Neuronal stem cell (in vitro differentiated cells): ENCODE results near the gene ASCL4.

Experiments used
- DNase-seq: peaks from one replicate; pipeline ENCODE4 v3.0.0-alpha.2; 2013; ENCODE audit warnings: low spot score
- H2AFZ ChIP-seq: one replicate; pipeline ENCODE4 v1.6.1; 2013; ENCODE audit warnings: mild to moderate bottlenecking, low read length, inconsistent platforms
- H2AK5ac ChIP-seq: 2 replicates; pipeline ENCODE4 v1.6.1; 2013; ENCODE audit warnings: low read depth, mild to moderate bottlenecking, inconsistent platforms, low read length, moderate library complexity, mixed read lengths
- H2BK120ac ChIP-seq: 2 replicates; pipeline ENCODE4 v1.6.1; 2013; ENCODE audit warnings: low read depth, mild to moderate bottlenecking, inconsistent platforms, low read length, moderate library complexity, mixed read lengths
- H2BK12ac ChIP-seq: one replicate; pipeline ENCODE4 v1.6.1; 2013; ENCODE audit warnings: low read length, inconsistent platforms
- H2BK15ac ChIP-seq: 2 replicates; pipeline ENCODE4 v1.6.1; 2013; ENCODE audit warnings: mild to moderate bottlenecking, low read length, inconsistent platforms, mixed read lengths
- H2BK5ac ChIP-seq: one replicate; pipeline ENCODE4 v1.6.1; 2013; ENCODE audit warnings: inconsistent platforms, mild to moderate bottlenecking, low read length, moderate library complexity
- H3K14ac ChIP-seq: one replicate; pipeline ENCODE4 v1.6.1; 2013; ENCODE audit warnings: low read length, inconsistent platforms
- H3K18ac ChIP-seq: 2 replicates; pipeline ENCODE4 v1.6.1; 2013; ENCODE audit warnings: low read length, inconsistent platforms
- H3K23ac ChIP-seq: 2 replicates; pipeline ENCODE4 v1.6.1; 2013; ENCODE audit warnings: low read depth, mild to moderate bottlenecking, mixed read lengths, low read length, inconsistent platforms; ENCODE audit not compliant: poor library complexity
- H3K27ac ChIP-seq: replicated peaks from 3 replicates; pipeline ENCODE4 v1.5.1; 2013; ENCODE audit warnings: low read length, inconsistent platforms
- H3K27me3 ChIP-seq, 3 experiments: 2 replicates each; pipeline ENCODE4 v1.6.1; 2013; ENCODE audit warnings: low read length in 3 of 3, mild to moderate bottlenecking in 2 of 3, inconsistent platforms in 1 of 3, low read depth in 1 of 3, mixed read lengths in 1 of 3, moderate library complexity in 1 of 3; ENCODE audit not compliant: control insufficient read depth in 3 of 3, insufficient read depth in 3 of 3
- H3K36me3 ChIP-seq, 2 donors: replicated peaks in 1 of 2; 2 replicates each; pipeline ENCODE4 v1.6.1; 2013; ENCODE audit warnings: low read length in 2 of 2; ENCODE audit not compliant: control insufficient read depth in 2 of 2, insufficient read depth in 2 of 2
- H3K4ac ChIP-seq: 2 replicates; pipeline ENCODE4 v1.6.1; 2013; ENCODE audit warnings: inconsistent platforms, mild to moderate bottlenecking, low read length, moderate library complexity
- H3K4me1 ChIP-seq, 2 donors: 1 replicate in 1 of 2; 2 replicates in 1 of 2; pipeline ENCODE4 v1.6.1; 2013; ENCODE audit warnings: low read length in 2 of 2, low read depth in 1 of 2; ENCODE audit not compliant: control insufficient read depth in 2 of 2, insufficient read depth in 1 of 2
- H3K4me2 ChIP-seq: one replicate; pipeline ENCODE4 v1.6.1; 2013; ENCODE audit warnings: mild to moderate bottlenecking, low read length, inconsistent platforms; ENCODE audit not compliant: insufficient read depth, poor library complexity, severe bottlenecking
- H3K4me3 ChIP-seq, 2 donors: 2 replicates each; pipeline ENCODE4 v1.5.1; 2013; ENCODE audit warnings: low read length in 2 of 2, mild to moderate bottlenecking in 2 of 2, inconsistent platforms in 1 of 2, moderate library complexity in 1 of 2
- H3K79me1 ChIP-seq: one replicate; pipeline ENCODE4 v1.6.1; 2013; ENCODE audit warnings: low read depth, mild to moderate bottlenecking, inconsistent platforms, low read length, moderate library complexity
- H3K9ac ChIP-seq: one replicate; pipeline ENCODE4 v1.6.1; 2013; ENCODE audit warnings: mild to moderate bottlenecking, low read depth, low read length, inconsistent platforms; ENCODE audit not compliant: poor library complexity
- H3K9me3 ChIP-seq, 2 donors: replicated peaks in 1 of 2; 2 replicates each; pipeline versions ENCODE3 to v1.6.1; 2013; ENCODE audit warnings: low read length in 2 of 2, mild to moderate bottlenecking in 2 of 2, inconsistent platforms in 1 of 2, low read depth in 1 of 2, mixed read lengths in 1 of 2, moderate library complexity in 1 of 2; ENCODE audit not compliant: control insufficient read depth in 2 of 2, insufficient read depth in 1 of 2
- H4K8ac ChIP-seq: one replicate; pipeline ENCODE4 v1.6.1; 2013; ENCODE audit warnings: low read depth, mild to moderate bottlenecking, inconsistent platforms, low read length, moderate library complexity
- H4K91ac ChIP-seq: one replicate; pipeline ENCODE4 v1.6.1; 2013; ENCODE audit warnings: low read length, low read depth, mild to moderate bottlenecking, inconsistent platforms; ENCODE audit not compliant: poor library complexity
- WGBS, 2 donors: extraction: QIAGEN DNeasy Blood & Tissue Kit; methylation state at CpG; one replicate each; pipeline ENCODE4 v1.1.7; 2013; ENCODE audit warnings: missing lambda C conversion rate in 2 of 2, mixed read lengths in 1 of 2; ENCODE audit not compliant: insufficient read length in 2 of 2, insufficient replicate concordance in 1 of 2; ENCODE audit errors: extremely low coverage in 2 of 2; 5-methylcytosine and 5-hydroxymethylcytosine counted together

Gene ASCL4

GRCh38 chr12:107818984-107819383 lies 44.5 kb downstream of the ASCL4 start:
- no peaks in the 10 kb centered on the region for H3K36me3 ChIP-seq
- H3K9ac ChIP-seq, result no peak overlapping the region
- H2BK120ac ChIP-seq, result no peak overlapping the region
- no peak overlapping the region for H3K4me3 ChIP-seq
- no peak overlapping the region for H2BK12ac ChIP-seq
- WGBS, 2 donors, result no CpG with 5 or more reads among the region's 7 CpGs
- no peak for DNase-seq
- no peaks in the 10 kb centered on the region for H3K27me3 ChIP-seq
- no peak overlapping the region for H2BK5ac ChIP-seq
- H3K23ac ChIP-seq, result no peak overlapping the region
- no peak overlapping the region for H4K8ac ChIP-seq
- H3K79me1 ChIP-seq, result no peaks in the 10 kb centered on the region
- no peaks in the 10 kb centered on the region for H3K4me1 ChIP-seq
- no peak overlapping the region for H3K14ac ChIP-seq
- no peak overlapping the region for H3K4me2 ChIP-seq
- no peak overlapping the region for H3K27ac ChIP-seq
- H3K9me3 ChIP-seq, result peaks cover 0 to 8% of the 10 kb centered on the region in 2 donors
- no peak overlapping the region for H2AK5ac ChIP-seq
- no peak overlapping the region for H3K18ac ChIP-seq
- H2BK15ac ChIP-seq, result no peak overlapping the region
- no peak overlapping the region for H4K91ac ChIP-seq
- H2AFZ ChIP-seq, result no peak overlapping the region
- H3K4ac ChIP-seq, result no peak overlapping the region

GRCh38 chr12:107822356-107822755 lies 47.9 kb downstream of the ASCL4 start:
- Histone ChIP-seq H3K27me3 (no peaks in the 10 kb centered on the region), H3K79me1 (no peaks in the 10 kb centered on the region), H2BK5ac (no peak overlapping the region), H2BK15ac (no peak overlapping the region), H3K27ac (no peak overlapping the region), H3K4me2 (peak overlapping the region; percentile 24), H3K4ac (no peak overlapping the region), H3K9ac (no peak overlapping the region), H2BK120ac (no peak overlapping the region), H3K23ac (no peak overlapping the region), H3K4me3 (no peak overlapping the region), H2AFZ (peak overlapping the region; percentile 54), H4K91ac (no peak overlapping the region), H2AK5ac (no peak overlapping the region), H4K8ac (no peak overlapping the region), H3K9me3 (peaks cover 0 to 7% of the 10 kb centered on the region in 2 donors), H3K14ac (no peak overlapping the region), H3K18ac (no peak overlapping the region), H3K36me3 (no peaks in the 10 kb centered on the region), H2BK12ac (no peak overlapping the region), H3K4me1 (no peaks in the 10 kb centered on the region)
- no peak for DNase-seq
- WGBS, 2 donors, result no CpG with 5 or more reads among the region's 8 CpGs
